ENCODE measurements around the gene PSMA7.

DNA sequence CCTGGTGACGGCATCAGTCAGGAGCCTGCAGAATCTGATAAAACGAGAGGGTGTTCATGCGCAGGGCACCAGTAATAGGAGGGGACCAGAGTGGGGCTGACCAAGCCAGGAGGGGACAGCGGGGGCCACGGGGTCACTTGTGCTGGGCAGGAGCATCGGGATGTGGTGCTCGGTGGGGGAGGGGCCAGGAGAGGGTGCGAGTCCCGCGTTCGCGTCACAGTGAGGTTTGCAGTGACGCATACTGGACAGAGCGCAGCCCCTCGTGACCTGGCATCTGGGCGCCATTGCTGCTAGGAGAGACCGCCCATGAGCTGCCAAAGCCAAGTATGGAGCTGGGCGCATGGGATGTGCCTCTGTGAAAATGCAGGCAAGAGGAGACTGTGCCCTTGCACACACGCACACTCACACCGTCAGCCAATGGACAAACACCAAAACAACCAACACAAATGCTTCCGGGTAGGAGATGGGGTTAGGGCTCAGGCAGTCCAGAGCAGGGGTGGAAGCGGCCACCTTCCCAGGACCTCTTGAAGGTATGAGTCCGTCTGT is 25.8 kb upstream of the PSMA7 start:
- TF ChIP-seq EZH2 (IDR thresholded peaks at IDR 0.05): no peak
- TF ChIP-seq POLR2AphosphoS5 (IDR thresholded peaks at IDR 0.05; ENCODE audit: borderline replicate concordance, low read depth, low read length): no peak
- no peak for TF ChIP-seq FOXP2 (optimal IDR thresholded peaks at IDR 0.05; ENCODE audit: control extremely low read depth, extremely low read length, insufficient read depth)
